ENCODE results near the gene TP53BP2.
A peak's percentile ranks its signal among the peaks of the same experiment; 100 is the strongest.

TP53BP2 gene

DNA sequence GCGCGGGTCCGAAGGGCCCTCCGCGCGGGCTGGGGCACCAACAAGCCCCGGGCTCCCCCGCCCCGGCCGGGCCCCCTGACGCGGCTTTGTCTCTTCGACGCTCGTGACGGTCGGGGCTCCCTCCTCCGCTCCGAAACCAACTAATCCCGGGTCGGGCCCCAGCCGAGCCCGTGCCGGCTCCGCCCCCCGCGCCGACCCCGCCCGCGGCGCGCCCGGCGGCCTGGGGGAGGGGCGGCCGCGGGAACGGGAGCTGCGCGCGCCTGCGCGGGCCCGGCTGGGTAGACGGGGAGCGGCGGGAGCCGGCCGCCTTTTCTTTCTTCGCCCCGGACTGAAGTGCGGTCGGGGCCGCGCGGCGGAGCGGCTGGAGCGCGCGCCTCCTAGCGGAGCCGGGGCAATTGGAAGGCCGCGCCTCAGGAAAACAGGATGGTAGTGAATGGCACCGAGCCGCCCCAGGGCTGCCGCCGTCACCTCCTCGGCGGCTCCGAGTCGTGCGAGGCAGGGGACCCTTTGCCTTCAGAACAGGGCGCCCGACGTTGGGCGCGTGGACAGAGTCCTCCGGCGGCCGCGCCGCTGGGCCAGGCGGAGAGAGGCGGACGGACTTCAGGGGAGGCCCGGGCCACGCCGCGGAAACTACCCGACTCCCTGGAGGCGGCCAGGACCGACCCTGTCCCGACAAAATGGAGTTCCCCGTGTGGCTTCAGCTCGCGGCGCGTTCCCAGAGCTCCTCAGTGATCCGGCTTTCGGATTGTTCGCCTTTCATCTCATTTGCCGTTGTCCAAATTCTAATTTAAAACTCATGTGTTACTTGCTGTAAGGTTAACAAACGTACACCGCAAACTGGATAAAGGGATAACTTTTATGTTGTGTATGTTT lies at the start of gene TP53BP2:
Gene TP53BP2, minus strand, starts transcription at position 138 of the 873 bp plus-strand sequence. CDS start 267 bp downstream, outside the sequence.
- no peak for TF ChIP-seq GATA3 (IDR thresholded peaks at IDR 0.05; ENCODE audit: low read depth, low read length)
- no peak; the same call in 1 of the 2 replicates for TF ChIP-seq GATA2 (IDR thresholded peaks at IDR 0.05; ENCODE audit: low read depth, low read length)

- TF ChIP-seq GATA2 (IDR thresholded peaks at IDR 0.05; ENCODE audit: low read depth, low read length), result no peak
- no peak for TF ChIP-seq GATA3 (IDR thresholded peaks at IDR 0.05; ENCODE audit: low read depth, low read length)
These were observed 42.1 kb upstream of the TP53BP2 start for GRCh38 chr1:223887747-223888418.

DNA sequence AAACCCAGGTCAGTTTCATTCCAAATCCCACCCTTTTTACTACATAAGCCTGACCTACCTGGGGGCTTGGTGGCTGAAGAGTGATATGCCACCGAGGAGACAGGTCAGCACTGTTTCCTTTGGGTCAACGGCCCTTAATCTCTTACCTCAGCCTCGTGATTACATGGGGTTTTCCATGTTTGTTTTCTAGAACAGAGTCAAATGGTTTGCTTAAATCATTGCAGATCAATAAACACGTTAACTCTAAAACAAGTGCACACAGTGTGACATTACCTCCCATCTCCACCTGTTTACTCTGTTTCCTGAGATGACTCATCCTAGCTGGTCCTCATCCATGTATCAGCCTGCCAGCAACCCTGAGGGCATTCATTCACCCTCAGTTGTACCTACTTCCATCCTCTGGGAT lies 40.8 kb upstream of the TP53BP2 start:
- no peak for TF ChIP-seq GATA2 (IDR thresholded peaks at IDR 0.05; ENCODE audit: low read depth, low read length)
- no peak for TF ChIP-seq GATA3 (IDR thresholded peaks at IDR 0.05; ENCODE audit: low read depth, low read length)

GRCh38 chr1:223885614-223886013 lies 39.9 kb upstream of the TP53BP2 start:
- no peak for TF ChIP-seq GATA3 (IDR thresholded peaks at IDR 0.05; ENCODE audit: low read depth, low read length)

DNA sequence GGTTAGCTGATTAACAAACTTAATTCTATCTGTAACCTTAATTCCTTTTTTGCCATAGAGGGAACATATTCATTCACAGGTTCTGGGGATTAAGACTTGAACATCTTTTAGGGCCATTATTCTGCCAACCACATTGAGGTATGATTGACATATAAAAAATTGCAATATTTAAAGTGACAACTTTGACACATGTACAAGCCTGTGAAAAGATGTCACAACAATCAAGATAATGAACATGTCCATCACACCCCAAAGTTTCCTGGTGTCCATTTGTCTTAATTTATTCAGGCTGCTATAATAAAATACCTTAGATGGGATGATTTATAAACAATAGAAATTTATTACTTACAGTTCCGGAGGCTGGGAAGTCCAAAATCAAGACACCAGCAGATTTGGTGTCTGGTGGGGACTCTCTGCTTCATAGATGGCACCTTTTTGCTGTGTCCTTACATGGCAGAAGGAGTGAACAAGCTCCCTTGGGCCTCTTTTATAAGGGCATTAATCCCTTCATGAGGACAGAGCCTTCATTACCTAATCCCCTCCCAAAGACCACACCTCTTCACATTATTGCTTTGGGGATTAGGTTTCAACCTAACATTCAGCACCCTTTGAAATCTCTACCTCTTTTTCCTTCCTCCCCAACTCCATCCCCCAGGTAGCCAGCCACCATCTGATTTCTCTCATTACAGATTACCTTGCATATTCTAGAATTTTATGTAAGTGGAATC lies 33.0 kb upstream of the TP53BP2 start:
- TF ChIP-seq GATA3 (IDR thresholded peaks at IDR 0.05; ENCODE audit: low read depth, low read length) (no peak), GATA2 (IDR thresholded peaks at IDR 0.05; ENCODE audit: low read depth, low read length) (no peak)

GRCh38 chr1:223877804-223878203 lies 32.1 kb upstream of the TP53BP2 start:
- TF ChIP-seq GATA3 (IDR thresholded peaks at IDR 0.05; ENCODE audit: low read depth, low read length) (no peak), GATA2 (IDR thresholded peaks at IDR 0.05; ENCODE audit: low read depth, low read length) (no peak)

- no peak for TF ChIP-seq GATA3 (IDR thresholded peaks at IDR 0.05; ENCODE audit: low read depth, low read length)
- TF ChIP-seq GATA2 (IDR thresholded peaks at IDR 0.05; ENCODE audit: low read depth, low read length), result no peak
These were observed 30.8 kb upstream of the TP53BP2 start for GRCh38 chr1:223876590-223876989.

DNA sequence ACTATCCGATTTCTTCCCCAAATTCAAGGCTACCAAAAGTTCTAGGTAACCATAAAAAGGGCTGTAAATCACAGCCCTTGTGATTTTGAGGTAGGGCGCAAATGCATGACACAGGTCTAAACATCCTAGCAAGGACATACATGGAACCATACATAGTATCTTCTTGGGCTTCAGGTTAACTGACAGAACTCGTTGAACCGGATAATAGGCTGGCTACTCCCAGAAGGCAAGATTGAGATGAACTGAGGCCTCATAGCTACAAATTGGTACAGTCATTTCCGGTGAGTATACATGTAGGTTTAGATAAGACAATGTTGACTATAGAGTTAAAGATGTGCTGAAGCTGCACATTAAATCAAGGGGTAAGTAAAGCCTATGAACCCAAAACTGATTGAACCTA lies 27.3 kb upstream of the TP53BP2 start:
- TF ChIP-seq GATA2 (IDR thresholded peaks at IDR 0.05; ENCODE audit: low read depth, low read length) (no peak), GATA3 (IDR thresholded peaks at IDR 0.05; ENCODE audit: low read depth, low read length) (no peak)

DNA sequence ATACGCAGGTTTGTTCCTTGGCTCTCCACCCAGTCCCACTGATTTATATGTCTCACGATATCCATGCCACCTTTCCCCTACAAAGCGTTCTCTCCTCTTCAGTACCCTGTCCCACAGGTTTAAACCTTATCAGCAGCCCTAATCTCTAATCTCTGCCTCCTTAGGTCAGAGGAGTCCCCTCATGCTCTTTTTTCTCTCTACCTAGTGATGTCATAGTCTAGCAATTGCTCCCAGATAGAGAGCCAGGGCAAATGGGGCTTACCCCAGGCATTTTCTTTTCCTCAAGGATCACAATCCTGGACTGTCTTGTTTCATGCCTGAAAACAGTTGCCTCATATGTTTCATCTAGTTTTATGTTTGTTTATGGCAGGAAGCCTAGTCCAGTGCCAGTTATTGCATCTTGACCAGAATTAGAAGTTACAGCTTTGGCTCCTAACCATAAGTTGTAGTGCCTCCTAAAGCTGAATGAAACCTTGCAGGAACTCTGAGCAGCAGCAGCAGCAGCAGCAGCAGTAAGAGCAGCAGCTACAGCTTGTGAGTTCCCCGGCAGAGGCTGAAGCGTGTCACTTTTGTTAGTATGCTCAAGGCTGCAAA lies 26.7 kb upstream of the TP53BP2 start:
- no peak for TF ChIP-seq GATA2 (IDR thresholded peaks at IDR 0.05; ENCODE audit: low read depth, low read length)
- TF ChIP-seq GATA3 (IDR thresholded peaks at IDR 0.05; ENCODE audit: low read depth, low read length), result no peak

GRCh38 chr1:223870617-223871574 lies 25.1 kb upstream of the TP53BP2 start:
- TF ChIP-seq GATA3 (IDR thresholded peaks at IDR 0.05; ENCODE audit: low read depth, low read length), result no peak
- no peak for TF ChIP-seq GATA2 (IDR thresholded peaks at IDR 0.05; ENCODE audit: low read depth, low read length)

DNA sequence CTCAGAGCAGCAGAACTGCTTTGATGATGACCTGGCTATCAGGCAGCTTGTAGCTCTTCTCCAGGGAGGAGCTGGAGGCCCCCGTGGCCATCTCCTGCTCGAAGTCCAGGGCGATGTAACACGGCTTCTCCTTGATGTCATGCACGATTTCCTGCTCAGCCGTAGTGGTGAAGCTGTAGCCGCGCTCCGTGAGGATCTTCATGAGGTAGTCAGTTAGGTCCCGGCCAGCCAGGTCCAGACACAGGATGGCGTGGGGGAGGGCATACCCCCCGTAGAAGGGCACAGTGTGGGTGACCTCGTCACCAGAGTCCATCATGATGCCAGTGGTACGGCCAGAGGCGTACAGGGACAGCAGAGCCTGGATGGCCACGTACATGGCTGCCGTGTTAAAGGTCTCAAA lies 18.3 kb upstream of the TP53BP2 start:
- TF ChIP-seq GATA3 (IDR thresholded peaks at IDR 0.05; ENCODE audit: low read depth, low read length) (no peak), GATA2 (IDR thresholded peaks at IDR 0.05; ENCODE audit: low read depth, low read length) (no peak)

DNA sequence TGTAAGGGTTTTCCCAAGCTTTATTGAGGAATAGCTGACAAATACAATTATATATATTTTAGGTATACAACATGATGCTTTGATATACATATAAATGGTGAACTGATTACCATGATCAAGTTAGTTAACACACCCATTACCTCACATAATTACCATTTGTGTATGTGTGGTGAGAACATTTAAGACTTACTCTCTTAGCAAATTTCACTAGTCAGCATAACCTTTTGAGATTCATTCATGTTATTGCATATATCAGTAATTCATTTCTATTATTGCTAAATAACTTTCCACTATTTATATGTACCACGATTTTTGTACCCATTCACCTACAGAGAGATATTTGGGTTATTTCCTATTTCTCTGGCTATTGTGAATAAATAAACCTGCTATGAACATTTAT lies 16.2 kb upstream of the TP53BP2 start:
- TF ChIP-seq GATA2 (IDR thresholded peaks at IDR 0.05; ENCODE audit: low read depth, low read length) (no peak), GATA3 (IDR thresholded peaks at IDR 0.05; ENCODE audit: low read depth, low read length) (no peak)

GRCh38 chr1:223860051-223860622 lies 14.4 kb upstream of the TP53BP2 start:
- TF ChIP-seq GATA3 (IDR thresholded peaks at IDR 0.05; ENCODE audit: low read depth, low read length) (no peak), GATA2 (IDR thresholded peaks at IDR 0.05; ENCODE audit: low read depth, low read length) (peak; percentile 28; the same call in 1 of the 2 replicates)

All from SH-SY5Y (cell line).